Measurements from ENCODE around the gene MYO1D.

The MYO1D gene

DNA sequence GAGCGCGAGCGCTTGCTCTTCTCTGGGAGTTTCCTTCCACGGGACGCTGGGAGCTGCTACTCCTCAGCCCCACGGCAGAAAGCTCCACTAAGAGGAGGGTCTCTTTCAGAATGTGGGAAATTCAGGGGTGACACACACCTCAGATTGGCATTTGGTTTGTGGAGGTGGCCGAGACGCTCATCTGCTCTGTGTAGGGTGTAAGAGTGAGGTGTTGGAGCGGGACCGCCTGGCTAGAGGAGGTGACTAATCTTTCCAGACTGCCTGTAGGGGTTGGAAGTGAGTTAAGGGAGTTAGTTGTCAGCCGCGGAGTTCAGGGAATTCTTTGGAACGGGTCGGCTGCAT, 431.9 kb downstream of the MYO1D start:
- DNase-seq, result no peak

DNA sequence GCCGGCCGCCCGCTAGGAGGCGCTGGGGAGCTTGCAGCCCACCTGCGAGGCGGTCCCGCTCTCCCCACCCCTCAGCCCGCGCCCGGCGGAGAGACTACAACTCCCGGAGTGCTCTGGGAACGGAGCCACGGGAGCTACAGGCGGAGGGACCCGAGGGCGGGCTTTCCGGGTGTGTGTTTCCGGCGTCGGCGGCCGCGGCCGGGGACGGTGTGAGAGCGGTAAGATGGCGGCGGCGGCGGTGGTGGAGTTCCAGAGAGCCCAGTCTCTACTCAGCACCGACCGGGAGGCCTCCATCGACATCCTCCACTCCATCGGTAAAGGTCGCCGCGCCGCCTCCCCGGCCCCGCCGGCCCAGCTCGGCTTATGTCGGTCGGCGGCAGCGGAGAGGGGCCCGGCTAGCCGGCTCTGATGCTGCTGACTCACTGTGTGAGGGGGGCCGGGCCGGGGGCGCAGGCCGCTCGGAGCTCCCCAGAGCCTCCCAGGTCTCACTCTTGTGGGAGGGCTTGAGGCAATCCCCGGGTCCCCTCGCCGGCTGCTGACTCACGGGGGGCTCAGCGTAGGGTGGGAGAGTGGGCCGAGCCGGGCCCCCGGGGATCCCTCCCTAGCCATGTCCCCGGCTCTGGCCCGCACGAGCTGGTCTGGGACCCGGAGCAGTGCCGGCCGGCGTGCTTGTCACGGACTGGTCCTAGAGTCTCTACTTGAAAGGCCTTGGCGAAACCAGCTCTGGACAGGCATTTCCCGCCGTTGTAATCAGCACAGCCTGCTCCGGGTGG, 432.4 kb downstream of the MYO1D start, which contains the start of gene PSMD11:
Gene PSMD11, plus strand, starts transcription at position 210 of the 773 bp plus-strand sequence. Its CDS starts 14 bp downstream, at position 224.
- DNase-seq, result peak; percentile 78

DNA sequence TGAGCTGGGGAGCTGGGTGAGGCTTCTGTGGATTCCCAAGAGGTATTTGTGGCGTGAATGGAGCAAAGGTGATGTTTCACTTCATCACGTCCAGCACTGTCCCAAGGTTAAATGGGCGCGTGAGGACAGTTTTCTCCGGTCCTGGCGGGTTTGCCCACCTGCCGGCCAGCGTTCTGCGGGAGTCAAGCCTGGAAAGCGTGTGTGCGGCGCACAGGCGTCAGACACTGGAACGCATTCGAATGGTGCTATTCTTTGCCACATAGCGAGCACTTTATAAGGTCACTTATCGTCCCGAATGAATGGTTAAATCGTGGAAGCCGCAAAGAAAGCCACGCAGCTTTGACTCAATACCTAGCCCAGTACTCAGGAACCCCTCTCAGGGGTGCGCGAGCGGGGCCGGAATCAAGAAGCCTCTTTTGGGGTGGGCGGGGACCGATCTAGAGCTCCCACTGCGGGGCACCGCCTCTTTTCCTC, 433.1 kb downstream of the MYO1D start:
- no peak for DNase-seq
